Kidney tubule cell (primary cell): Measurements from ENCODE around the gene CCDC17.
"Not testable (repeated sequence)": the region's sequence is repeated elsewhere in the genome, so short reads cannot be mapped to it uniquely, and the experiment has no call there.

ENCODE experiments used
- DNase-seq: peaks from one replicate; pipeline ENCODE4 v3.0.0-alpha.2; 2018; ENCODE audit warnings: low spot score

Gene CCDC17

DNA sequence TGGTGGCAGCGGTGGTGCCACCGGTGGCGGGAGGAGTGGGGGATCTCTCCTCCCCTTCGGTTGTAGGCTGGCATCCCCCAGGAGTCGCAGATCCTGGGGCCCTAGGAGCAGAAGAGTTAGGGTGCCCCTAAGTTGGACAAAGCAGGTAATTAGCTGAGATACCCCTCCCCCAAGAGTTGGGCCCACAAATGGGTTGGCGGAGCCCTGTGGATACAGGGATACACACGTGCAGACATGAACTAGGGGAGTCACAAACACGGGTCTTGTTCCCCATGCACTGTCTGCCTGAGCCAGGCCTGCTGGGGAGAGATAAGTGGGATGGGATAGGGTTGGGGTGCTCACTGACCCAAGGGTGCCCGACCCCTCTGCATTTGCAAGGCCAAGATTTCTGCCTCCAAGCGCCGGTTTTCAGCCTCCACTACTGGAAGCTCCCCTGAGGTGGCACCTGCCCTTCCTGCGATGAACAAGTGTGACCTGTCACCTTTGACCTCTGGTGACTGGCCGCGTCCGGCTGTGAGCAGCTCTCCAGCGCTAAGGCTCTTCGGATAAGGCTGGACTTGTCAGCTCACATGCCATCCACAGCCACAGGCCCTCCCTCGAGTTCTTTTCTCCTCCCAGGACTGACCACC, 1.8 kb downstream of the CCDC17 start:
- DNase-seq = no peak

DNA sequence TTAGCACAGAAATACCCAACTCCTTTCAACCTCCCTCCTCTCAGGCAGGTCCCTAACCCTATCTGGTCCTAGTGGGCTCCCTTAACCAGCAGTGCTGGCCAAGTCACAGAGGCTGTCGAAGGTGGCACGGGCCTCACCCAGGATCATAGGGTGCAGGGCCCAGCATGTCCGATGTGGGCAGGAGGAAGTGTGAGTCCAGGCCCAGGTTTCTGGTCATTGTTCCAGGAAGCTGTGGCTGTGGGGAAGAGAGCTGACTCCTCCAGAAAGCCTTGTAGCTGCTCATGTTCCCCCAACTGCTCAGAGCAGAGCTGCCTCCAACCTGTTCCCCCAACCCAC, 2.4 kb downstream of the CCDC17 start:
- no peak for DNase-seq

DNA sequence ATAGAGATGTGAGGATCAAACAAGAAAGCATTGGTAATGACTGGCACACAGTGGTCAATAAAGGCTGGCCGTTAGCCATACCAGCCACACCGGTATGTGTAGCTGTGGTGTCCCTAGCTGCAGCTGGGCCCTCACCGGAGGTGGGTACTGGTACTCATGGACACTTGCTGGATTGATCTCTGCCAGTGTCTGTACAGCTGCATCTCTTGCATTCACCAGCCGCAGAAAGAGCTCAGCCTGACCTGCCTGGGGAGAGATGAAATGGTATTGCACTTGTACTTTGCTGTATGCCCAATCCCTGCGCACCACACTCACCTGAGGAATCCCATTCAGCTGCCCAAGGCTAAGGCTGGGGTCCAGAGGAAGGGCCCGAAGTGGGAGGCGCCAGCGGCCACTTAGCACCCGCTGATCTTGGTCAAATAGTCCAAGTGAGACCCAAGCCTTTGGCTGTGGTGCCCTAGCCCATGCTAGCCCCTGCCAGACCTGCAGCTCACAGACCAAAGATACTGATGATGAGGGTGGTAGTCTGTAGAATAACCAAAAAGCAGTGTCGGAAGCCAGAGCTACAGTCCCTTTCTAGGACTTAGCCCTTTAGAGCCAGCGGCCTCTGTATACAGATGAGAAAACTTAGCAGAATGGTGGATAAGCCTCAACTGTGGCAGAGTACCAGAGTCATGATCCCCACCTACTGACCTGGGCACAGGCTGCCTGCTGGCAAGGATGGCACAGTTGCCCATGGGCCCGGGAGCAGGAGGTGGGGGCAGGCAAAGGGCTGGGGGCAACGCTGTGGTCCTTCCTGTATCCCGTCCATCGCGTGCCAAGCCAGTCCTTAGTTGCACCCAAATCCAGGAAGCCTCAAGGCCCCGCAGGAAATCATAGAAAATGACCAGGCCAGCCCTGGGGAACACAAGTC, 3.0 kb downstream of the CCDC17 start:
- DNase-seq = no peak

DNA sequence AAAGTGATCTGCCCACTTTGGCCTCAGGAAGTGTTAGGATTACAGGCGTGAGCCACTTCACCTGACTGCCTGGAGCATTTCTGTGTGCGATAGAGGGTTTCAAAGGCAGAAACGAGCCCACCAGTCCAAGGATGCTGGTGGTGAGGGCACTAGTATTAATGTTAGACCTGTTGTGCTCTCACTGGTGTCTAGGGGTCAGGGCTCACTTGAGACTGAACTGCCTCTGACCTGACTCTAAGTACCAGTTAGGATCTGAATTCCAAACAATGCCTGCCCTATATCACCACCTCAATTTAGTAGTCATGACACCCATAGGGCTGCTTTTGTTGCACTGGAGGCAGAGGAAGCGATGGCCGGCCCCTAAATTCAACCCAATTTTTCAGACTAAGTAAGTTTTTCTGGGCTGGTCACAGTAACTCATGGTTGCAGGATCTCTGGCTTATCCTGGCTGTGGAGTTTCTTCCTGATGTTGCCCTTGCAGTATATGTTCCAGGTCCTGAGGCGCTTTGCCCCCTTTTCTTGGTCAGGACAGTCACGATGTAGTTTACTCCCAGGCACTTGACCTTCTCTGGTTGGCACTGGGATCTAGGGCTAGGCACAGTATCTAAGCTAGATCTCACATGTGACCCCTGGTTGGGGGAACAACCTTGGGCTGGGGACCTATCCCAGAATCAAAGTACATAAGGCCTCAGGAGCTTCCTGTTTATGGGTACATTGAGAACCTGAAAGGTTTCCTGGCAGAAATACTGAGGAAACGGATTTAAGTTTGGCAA, 4.5 kb downstream of the CCDC17 start:
- DNase-seq = no peak

DNA sequence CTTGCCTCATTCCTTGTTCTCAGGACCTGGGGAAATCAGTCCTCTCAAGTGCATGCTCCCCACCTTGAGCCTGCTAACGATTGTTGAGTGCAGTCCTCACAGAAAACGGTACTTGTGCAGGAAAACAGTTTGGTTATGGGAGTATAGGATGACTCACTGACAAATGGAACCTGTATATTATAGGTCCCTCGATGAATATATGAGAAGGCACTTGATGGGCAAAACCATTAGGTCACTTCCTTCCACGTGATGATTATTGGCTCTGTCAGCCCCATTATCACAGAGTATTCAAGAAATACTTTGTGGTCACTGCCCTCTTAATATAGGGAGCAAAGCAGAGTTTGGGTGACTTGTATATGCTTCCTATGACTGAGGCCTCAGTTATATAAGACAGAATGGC, 6.2 kb downstream of the CCDC17 start:
- DNase-seq = peak; percentile 28

DNA sequence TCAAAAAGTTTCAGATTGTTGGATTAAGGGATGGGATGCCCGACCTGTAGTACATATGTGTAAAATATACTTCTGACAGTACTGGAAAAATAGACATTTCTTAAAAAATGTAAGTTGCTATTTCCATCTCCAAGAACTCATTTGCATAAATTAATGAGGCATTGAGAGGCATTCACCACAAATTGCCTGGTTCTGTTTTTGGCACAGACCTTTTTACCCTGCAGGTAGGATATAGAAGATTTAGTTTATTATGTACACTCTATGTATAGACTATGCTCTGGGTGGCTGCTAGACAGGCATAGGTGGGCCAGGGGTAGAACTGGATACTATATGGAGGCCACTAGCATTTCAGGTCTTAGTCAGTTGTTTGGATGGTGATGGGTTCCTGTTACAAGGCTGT, 8.0 kb downstream of the CCDC17 start:
- DNase-seq = no peak

DNA sequence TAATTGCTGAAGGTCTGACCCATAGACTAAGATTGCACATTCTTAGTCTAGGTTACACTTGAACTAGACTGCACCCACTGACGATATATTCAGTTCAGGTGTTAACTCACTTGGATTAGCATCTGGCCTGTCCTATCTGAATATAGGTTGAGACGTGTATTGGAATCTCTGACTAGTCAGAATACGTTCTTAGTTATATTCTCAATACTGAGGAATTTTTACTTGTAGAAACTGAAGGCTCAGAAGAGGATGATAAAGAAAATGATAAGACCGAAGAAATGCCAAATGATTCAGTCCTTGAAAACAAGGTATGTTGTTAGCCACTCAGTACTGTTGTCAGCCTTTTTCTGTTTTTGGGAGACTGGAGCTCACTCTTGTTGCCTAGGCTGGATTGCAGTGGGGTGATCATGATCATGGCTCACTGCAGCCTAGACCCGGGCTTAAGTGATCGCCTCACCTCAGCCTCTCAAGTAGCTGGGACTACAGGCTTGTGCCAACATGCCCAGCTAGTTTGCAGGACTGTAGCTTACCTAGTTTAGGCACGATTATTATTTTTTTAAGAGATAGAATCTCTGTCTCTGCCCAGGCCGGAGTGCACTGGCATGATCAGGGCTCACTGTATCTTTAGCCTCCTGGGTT, 10.8 kb downstream of the CCDC17 start:
- DNase-seq = no peak

DNA sequence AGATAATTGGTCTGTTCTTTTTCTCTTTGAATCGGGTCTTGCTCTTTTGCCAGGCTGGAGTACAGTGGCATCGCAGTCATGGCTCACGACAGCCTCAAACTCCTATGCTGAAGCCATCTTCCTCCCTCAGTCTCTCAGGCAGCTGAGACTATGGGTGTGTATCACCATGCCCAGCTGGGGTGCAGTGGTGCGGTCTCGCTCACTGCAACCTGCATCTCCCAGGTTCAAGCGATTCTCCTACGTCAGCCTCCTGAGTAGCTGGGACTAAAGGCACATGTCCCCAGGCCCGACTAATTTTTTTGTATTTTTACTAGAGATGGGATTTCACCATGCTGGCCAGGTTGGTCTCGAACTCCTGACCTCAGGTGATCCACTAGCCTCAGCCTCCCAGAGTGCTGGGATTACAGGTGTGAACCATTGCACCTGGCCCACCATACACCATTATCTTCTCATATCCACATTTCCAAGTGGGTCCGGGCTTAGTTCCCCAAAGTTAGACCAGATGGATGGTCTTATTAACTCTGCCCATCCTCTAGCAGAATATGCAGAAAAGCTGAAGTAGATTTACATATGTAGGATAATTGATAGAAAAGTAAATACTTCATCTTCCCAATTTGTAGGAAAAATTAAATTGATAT, 13.1 kb downstream of the CCDC17 start:
- no peak for DNase-seq

DNA sequence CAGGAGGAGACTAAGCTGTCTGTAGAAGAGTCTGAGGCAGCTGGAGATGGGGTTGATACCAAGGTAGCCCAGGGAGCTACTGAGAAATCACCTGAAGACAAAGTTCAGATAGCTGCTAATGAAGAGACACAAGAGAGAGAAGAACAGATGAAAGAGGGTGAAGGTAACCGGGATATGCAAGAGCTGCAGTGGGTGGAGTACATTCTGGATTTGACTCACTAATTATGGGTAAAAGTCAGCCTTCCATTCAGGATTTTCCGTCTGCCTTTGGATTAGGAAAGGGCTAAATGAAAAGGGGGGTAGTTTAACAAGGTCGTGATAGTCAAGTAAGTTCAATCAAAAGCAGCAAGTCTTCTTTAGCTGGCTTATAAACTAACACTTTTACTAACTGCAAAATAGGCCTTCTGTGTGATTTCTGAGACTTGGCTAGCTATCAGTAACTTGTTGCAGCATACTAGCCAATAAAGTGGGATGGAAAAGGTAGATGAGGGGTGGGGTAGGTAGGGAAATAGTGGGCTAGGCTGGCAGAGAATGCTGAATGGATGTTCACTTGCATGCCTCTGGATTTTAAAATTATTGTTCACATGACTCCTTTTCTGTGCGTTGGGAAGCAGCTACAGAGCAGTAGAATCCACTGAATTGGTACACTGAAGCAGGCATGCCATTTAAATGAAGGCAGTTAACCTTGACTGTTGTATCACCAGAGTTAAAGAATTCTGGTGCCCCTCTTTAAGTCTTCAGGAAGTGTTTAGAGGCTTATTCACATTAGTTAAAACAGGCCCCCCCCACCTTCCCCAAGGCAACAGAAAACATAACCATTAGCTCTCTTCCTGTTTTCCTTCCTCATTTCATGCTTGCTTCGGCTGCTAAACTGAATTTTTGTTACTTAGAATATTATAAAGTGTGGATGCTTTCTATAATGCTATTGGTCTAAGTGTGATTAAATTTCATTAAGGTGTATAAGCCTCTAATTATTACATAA, 15.4 kb downstream of the CCDC17 start:
- DNase-seq = peak; percentile 35

DNA sequence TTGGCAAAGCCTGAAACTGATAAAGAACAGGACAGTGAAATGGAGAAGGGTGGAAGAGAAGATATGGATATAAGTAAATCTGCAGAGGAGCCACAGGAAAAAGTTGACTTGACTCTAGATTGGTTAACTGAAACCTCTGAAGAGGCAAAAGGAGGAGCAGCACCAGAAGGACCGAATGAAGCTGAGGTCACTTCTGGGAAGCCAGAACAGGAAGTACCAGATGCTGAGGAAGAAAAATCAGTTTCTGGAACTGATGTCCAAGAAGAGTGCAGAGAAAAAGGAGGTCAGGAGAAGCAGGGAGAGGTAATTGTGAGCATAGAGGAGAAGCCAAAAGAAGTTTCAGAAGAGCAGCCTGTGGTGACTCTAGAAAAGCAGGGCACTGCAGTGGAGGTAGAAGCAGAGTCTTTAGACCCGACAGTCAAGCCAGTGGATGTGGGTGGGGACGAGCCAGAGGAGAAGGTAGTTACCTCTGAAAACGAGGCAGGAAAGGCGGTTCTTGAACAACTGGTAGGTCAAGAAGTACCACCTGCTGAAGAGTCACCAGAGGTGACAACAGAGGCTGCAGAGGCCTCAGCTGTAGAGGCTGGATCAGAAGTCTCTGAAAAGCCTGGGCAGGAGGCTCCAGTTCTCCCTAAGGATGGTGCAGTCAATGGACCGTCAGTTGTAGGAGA, 16.3 kb downstream of the CCDC17 start:
- no peak for DNase-seq

DNA sequence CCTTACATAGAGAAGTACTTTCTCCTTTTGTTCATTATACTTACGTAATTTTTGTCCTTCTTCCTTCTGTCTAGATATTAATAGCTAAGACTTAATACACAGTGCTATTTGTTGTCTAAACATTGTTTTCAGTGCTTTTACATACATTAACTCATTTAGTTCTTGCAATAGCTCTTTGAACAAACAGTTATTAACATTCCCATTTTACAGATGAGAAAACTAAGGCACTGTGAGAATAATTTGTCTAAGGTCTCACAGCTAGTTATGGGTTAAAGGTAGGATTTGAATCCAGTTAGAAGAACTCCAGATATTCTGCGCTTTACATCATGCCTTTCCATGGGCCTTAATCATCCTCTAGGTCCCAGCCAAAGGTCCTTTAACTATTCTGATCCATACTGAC, 19.6 kb downstream of the CCDC17 start:
- no peak for DNase-seq

DNA sequence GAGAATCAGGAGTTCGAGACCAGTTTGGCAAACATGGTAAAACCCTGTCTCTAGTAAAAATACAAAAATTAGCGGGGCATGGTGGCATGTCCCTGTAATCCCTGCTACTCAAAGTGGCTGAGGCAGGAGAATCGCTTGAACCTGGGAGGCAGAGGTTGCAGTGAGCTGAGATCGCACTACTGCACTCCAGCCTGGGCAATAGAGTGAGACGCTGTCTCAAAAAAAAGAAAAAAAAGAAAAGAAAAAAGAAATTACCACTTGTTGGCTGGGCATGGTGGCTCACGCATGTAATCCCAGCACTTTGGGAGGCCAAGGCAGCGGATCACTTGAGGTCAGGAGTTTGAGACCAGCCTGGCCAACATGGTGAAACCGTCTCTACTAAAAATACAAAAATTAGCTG, 27.1 kb downstream of the CCDC17 start:
- DNase-seq = not testable (repeated sequence)

DNA sequence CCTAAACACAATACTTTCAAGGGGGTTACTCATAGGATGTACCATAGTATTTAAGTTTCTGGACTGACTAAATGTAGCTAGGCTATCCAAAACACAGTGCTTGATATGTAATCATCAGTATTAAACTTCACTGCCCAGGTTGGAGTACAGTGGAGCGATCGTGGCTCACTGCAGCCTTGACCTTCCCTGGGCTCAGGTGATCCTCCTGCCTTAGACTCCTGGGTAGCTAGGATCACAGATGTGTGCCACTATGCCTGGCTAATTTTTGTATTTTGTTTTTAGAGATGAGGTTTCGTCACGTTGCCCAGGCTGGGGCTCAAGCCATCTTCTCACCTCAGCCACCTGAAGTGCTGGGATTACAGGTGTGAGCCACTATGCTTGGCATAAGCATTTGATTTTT, 29.4 kb downstream of the CCDC17 start:
- no peak for DNase-seq

DNA sequence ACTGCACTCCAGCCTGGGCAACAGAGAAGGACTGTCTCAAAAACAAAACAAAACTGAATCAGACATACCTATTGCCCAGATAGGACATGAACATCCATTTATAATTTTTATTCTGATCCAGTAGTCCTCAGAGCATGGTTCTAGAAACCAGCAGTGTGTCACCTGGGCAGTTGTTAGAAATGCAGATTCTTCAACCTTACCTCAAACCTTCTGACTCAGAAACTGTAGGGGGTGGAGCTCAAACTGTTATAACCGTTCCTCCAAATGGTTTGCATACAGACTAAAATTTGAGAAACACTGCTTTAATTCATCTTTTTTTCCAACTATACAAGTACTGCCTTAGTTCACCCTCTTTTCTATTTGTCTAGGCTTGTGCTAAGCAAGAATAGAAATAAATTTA, 34.0 kb downstream of the CCDC17 start:
- DNase-seq = peak; percentile 60

DNA sequence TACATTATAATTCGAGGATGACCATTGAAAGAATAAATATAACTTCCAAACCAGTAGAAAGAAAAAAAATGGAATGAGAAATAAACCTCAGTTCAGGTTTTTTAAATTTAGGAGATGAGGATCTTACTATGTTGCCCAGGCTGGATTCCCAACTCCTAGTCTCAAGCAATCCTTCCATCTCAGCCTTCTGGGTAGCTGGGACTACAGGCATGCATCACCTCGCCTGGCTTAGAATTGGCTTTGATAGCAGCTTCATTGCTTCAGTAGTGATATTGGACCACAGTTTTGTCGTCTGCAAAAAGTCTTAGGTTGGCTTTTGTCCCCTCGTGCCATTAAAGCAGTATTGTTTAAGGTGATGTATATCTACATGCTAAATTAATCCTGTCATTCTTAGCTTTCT, 37.1 kb downstream of the CCDC17 start:
- no peak for DNase-seq

DNA sequence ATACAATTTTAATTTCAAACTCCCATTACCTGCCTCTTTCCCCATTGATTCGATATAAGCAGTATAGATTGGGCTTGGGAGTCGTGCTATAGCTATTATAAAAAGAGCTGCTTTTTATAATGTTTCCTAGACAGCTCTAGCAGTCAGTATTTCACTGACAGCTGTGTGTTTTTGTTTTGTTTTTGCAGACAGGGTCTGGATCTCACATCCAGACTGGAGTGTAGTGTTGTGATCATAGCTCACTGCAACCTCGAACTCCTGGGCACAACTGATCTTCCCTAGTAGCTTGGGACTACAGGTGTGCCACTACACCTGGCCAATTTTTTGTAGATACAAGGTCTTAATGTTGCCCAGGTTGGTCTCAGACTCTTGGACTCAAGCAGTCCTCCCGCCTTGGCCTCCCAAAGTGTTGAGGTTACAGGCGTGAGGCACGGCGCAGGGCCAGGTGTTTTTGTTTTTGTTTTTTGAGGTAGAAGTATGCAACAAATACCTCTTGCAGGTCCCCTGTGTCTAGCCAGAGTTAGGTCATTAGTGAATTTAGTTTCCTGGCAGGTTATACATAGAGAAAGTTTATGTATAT, 38.3 kb downstream of the CCDC17 start:
- DNase-seq = no peak

DNA sequence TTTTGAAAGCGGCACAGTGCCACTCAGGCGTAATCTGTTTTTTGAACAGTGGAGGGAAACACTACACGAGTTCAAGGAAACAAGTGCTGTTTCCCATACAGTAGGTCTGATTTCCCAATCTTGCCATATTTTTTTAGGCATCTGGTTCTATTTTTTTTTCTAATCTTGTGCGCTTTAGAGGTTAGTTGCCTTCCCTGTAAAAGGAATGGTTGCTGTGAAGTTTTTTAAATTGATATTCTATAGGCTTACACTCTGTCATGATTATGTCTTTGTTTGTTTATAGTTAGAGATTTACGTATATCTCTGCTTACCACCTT, 38.8 kb downstream of the CCDC17 start:
- DNase-seq = no peak

DNA sequence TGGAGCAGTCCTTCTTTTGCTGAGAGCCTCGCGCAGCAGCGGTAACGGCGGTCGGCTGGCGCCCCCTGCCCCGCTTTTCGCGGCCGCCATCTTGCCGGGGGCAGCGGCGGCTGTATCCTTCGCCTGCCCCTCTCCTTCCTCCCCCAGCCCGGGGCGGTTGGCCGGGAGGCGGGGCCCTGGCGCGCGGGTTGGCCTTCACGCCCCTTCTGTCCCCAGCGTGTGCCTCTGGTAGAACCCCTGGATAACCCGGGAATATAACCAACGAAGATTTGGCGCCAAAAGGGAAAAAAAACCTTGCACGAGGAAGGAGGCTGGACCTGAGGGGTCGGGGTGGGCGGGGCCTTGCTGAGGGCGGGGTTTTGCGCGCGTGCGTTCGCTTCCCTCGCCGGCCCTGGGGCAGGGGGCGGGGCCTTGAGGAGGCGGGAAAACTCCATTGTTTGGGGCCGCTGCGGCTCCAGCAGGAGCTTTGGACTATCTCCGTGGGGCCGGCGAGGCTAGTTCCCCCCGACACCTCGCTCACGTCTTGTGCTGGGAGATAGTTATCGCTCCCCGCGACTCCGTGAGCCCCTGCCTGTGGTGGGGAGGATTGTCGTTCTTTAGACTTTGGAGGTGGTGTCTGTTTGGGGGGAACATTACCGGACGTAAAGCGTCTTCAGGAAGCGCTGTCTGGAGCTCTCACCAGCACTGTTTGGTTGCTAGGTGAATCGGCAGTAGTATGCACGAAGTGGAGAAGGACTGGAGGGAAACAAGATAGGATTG, 39.3 kb downstream of the CCDC17 start:
- DNase-seq = peak; percentile 88

DNA sequence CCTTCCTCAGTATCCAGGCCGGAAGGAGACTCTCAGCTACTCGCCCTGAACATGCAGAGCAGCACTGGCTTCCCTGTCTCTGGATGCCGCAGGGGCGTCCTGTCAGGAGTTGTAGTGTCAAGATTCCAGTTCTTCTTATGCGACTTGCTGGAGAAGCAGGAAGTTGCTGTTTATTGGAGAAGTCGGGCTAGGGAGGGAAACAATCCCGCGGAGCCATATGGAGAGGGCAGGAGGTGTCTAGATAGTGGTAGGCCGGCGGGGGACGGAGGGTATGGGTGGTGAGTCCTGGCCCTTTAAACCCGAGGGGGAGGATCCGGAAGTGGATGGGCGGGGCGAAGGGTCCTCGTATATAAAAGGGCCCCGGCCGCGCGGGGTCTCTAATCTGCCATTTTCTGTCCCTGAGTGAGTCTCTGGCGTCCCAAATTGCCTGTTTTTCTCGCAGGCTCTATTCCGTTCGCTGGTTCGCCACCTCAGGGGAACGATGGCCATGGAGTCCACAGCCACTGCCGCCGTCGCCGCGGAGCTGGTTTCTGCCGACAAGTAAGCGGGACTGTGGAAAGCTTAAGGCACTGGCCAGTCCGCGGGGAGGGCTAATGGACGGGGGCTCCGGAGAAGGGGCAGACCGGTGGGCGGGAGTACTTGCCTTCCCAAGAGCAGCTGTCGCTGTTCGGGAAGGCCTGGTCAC, 40.0 kb downstream of the CCDC17 start, which contains the start of gene NASP:
Gene NASP (plus strand): TSS at position 376 of the 685 bp plus-strand sequence. CDS start 106 bp downstream, at position 482.
- DNase-seq = peak; percentile 87
